Colonic mucosa (tissue), 4 donors: ENCODE data around the gene SQSTM1. TPM values are rescaled to one million over a fixed set of nuclear protein-coding genes. Genes with fewer than 3 reads are reported as not detected.
A peak's percentile ranks its signal among the peaks of the same experiment; 100 is the strongest.
"Not testable (repeated sequence)": the region's sequence is repeated elsewhere in the genome, so short reads cannot be mapped to it uniquely, and the experiment has no call there.

Experiments used
- DNase-seq: peaks from one replicate; pipeline ENCODE4 v3.0.0-alpha.2; 2020
- H3K27ac ChIP-seq: fragments of 200-600 bp; one replicate; pipeline ENCODE4 v1.8.0; 2021
- H3K27me3 ChIP-seq: fragments of 200-600 bp; one replicate; pipeline ENCODE4 v1.8.0; 2021
- H3K36me3 ChIP-seq: fragments of 200-600 bp; one replicate; pipeline ENCODE4 v1.8.0; 2021
- H3K4me1 ChIP-seq: fragments of 200-600 bp; one replicate; pipeline ENCODE4 v1.8.0; 2021; ENCODE audit warnings: mild to moderate bottlenecking
- H3K4me3 ChIP-seq: fragments of 200-600 bp; one replicate; pipeline ENCODE4 v1.8.0; 2021
- H3K9ac ChIP-seq, 2 donors: one replicate each; pipeline ENCODE4 v1.7.0; 2013; ENCODE audit warnings: control low read depth in 2 of 2, low read depth in 2 of 2, low read length in 2 of 2
- H3K9me3 ChIP-seq: fragments of 200-600 bp; one replicate; pipeline ENCODE4 v1.8.0; 2021
- intact Hi-C: fragments of 100-400 bp; cut with DNase I; formaldehyde crosslinking; loops from one replicate; pipeline ENCODE4 v1.14.1; 2022
- total RNA-seq, 2 donors: library from RNA; stranded (reverse); fragmentation: NEBNext Ultra II Directional in 1 of 2; extraction: Animal tissue kit (Norgen Biotek cat#: 25700) in 1 of 2; gene quantifications; one replicate each; pipeline ENCODE4 v1.2.1, GENCODE V29; 2021
- TF ChIP-seq, protein P1 (sequence below): fragments of 200-600 bp; IDR thresholded peaks from one replicate; pipeline ENCODE4 v1.8.0; 2022; ENCODE audit warnings: antibody characterized with exemption, mild to moderate bottlenecking
- donor health status: healthy.
- donor health status: DM: no; HTN: no; CAD: no.
- donor health status: DM: no; HTN: no; CAD: no.

Gene SQSTM1
- total RNA-seq, 2 donors from 2014 or later, result 262 to 388 TPM

DNA sequence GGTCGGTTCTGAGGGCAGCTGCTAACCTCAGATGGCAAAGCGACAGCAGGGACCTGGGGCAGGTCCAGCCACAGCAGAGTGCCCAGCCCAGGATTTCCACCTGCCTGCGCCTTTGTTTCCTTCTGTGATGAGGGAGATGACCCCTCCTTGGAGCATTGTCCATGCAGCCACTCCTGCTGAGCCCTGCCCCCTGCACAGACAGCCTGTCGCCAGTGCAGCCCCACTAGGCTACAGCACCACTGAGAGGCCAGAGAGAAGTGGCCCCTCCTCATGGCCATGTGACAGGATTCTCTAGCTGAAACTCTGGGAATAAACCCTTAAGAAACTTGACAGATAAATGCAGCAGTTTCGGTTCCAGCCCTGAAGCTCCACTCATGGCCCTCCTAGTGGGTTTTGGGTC, 48.4 kb downstream of the SQSTM1 start:
- Histone ChIP-seq H3K4me1 (no peaks in the 10 kb centered on the region), H3K9ac (no peak overlapping the region), H3K9me3 (no peaks in the 10 kb centered on the region), H3K36me3 (peaks cover 21% of the 10 kb centered on the region), H3K27me3 (no peaks in the 10 kb centered on the region), H3K4me3 (no peak overlapping the region), H3K27ac (no peak overlapping the region)
- DNase-seq, result no peak
- intact Hi-C loops, result no loop called here
- TF ChIP-seq, protein P1, sequence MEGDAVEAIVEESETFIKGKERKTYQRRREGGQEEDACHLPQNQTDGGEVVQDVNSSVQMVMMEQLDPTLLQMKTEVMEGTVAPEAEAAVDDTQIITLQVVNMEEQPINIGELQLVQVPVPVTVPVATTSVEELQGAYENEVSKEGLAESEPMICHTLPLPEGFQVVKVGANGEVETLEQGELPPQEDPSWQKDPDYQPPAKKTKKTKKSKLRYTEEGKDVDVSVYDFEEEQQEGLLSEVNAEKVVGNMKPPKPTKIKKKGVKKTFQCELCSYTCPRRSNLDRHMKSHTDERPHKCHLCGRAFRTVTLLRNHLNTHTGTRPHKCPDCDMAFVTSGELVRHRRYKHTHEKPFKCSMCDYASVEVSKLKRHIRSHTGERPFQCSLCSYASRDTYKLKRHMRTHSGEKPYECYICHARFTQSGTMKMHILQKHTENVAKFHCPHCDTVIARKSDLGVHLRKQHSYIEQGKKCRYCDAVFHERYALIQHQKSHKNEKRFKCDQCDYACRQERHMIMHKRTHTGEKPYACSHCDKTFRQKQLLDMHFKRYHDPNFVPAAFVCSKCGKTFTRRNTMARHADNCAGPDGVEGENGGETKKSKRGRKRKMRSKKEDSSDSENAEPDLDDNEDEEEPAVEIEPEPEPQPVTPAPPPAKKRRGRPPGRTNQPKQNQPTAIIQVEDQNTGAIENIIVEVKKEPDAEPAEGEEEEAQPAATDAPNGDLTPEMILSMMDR, result no peak

DNA sequence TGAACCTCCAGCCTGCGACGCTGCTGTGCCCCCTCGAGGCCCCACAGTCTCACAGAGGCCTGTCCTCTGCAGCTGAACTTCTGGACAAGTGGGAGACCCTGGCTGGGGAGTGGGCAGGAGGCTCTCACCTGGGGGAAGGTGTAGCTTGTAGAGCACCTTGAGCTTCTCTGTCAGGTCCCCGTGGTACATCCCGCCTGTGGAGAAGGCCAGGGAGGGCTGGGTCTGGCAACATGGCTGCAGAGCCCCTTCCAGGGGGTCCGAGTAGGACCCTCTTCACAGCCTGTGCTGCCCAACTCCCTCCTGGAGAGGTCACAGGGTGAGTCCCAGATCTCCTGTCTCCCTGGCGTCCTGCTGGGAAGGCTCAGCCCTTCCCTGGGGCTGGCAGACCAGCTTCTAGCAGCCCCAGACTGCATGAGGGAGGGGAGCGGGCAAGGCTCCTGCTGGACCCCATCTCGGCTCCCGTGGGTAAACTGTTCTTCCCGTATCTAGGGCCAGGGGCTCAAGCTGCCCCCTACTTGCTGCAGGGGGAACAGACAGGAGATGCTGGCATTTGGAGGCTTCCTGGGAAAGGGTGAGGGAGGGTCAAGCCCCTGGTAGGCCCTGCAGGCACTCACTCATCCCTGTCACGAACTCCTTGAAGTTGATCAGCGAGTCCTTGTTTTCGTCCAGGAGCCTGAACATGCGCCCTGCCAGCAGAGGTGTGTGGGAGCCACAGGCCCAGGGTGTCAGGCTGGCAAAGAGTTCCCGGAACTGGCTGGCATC, 49.1 kb downstream of the SQSTM1 start:
- no peaks in the 10 kb centered on the region for H3K4me1 ChIP-seq
- H3K4me3 ChIP-seq, result no peak overlapping the region
- no peak for DNase-seq
- H3K9ac ChIP-seq, result no peak overlapping the region
- no peaks in the 10 kb centered on the region for H3K9me3 ChIP-seq
- H3K27me3 ChIP-seq, result no peaks in the 10 kb centered on the region
- TF ChIP-seq, protein P1, result no peak
- H3K27ac ChIP-seq, result no peak overlapping the region
- intact Hi-C loops, result no loop called here
- peaks cover 25% of the 10 kb centered on the region for H3K36me3 ChIP-seq

DNA sequence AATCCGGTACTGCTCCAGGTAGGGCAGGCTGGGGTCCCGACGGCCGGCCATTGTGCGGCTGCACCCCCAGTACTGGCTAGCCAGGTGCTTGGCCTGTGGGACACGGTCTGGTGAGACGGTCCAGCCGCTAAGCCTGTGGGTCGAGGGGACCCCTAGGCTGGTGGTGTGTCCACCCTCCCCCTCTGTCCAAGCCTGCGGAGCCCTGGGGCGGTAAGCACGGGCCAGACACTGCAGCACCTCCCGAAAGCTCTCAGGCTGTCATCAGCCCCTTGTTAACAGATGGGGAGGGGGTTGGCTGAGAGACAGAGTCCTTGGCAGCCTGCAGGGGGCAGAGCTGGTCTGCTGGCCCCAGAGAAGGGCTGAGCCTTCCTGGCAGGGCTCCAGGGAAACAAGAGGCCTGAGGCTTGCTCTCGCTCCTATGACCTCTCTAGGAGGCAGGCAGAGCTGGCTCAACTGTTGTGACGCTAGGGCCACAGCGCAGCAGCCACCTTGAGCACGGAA, 49.7 kb downstream of the SQSTM1 start:
- Histone ChIP-seq H3K4me3 (no peak overlapping the region), H3K36me3 (peaks cover 29% of the 10 kb centered on the region), H3K27ac (no peak overlapping the region), H3K27me3 (no peaks in the 10 kb centered on the region), H3K9ac (no peak overlapping the region), H3K9me3 (no peaks in the 10 kb centered on the region), H3K4me1 (no peaks in the 10 kb centered on the region)
- no peak for DNase-seq
- intact Hi-C loops, result no loop called here
- TF ChIP-seq, protein P1, result peak; percentile 30

DNA sequence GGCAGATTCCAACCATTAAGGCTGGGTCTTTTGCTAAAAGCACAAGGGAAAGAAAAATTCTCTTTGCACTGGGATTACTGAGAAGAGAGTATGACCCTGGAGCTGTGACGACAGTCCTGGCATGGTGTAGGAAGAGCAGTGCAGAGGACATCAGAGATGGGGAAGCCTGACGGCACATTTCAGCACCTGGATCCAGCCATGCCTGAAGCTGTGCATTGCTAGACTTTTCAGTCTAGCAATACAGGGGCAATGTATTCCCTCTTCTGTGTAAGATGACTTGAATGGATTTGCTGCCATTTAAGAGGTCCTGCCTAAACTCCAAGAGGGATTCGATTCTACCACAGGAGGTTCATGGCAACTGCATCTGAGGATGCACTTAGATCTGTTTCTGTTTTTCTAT, 50.2 kb downstream of the SQSTM1 start:
- Histone ChIP-seq H3K27me3 (no peaks in the 10 kb centered on the region), H3K9ac (no peak overlapping the region), H3K36me3 (peaks cover 29% of the 10 kb centered on the region), H3K4me3 (no peak overlapping the region), H3K9me3 (no peaks in the 10 kb centered on the region), H3K27ac (no peak overlapping the region), H3K4me1 (no peaks in the 10 kb centered on the region)
- TF ChIP-seq, protein P1, result no peak
- no peak for DNase-seq
- intact Hi-C loops, result no loop called here

DNA sequence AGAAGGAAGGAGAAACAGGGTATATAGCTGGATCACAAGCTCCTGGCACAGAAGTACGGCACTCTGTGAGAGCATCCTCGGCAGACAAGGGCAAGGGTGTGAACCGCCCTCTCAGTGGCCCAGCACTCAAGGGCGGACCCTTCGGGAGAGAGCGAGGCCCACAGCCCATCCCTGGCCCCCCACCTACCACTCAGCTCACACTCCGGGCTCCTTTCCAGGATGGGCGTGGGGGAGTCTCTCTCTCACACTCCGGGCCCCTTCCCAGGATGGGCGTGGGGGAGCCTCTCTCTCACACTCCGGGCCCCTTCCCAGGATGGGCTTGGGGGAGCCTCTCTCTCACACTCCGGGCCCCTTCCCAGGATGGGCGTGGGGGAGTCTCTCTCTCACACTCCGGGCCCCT, 50.8 kb downstream of the SQSTM1 start:
- H3K36me3 ChIP-seq, result peaks cover 29% of the 10 kb centered on the region
- DNase-seq, H3K9ac ChIP-seq, H3K27ac ChIP-seq, intact Hi-C loops, H3K27me3 ChIP-seq, H3K4me3 ChIP-seq, H3K4me1 ChIP-seq, H3K9me3 ChIP-seq: not testable (repeated sequence)
